NB4 (cell line): ENCODE measurements around the gene TRAPPC12.

ENCODE experiments used
- DNase-seq: peaks from one replicate; pipeline ENCODE4 v3.0.0; 2010; ENCODE audit warnings: low read depth
- H3K4me3 ChIP-seq: one replicate; pipeline ENCODE4 v1.5.1; 2011; ENCODE audit warnings: mild to moderate bottlenecking, low read depth, low read length, moderate library complexity
- CTCF ChIP-seq: IDR thresholded peaks from one replicate; pipeline ENCODE4 v1.5.1; 2012; ENCODE audit warnings: low read depth, low read length
- MYC ChIP-seq: IDR thresholded peaks from 2 replicates; pipeline ENCODE4 v1.6.1; 2011; ENCODE audit warnings: low read depth, low read length
- POLR2A ChIP-seq: IDR thresholded peaks from 2 replicates; pipeline ENCODE4 v1.6.1; 2011; ENCODE audit warnings: mild to moderate bottlenecking; ENCODE audit not compliant: insufficient read length; ENCODE audit errors: extremely low read depth
- TF ChIP-seq, protein P1 (sequence below): IDR thresholded peaks from 2 replicates; pipeline ENCODE4 v1.6.1; 2011; ENCODE audit warnings: low read depth, low read length

TRAPPC12 gene

GRCh38 chr2:3426615-3427014 lies 47.1 kb downstream of the TRAPPC12 start:
- H3K4me3 ChIP-seq: no peak overlapping the region
- no peak for DNase-seq
- TF ChIP-seq MYC: no peak
- no peak for TF ChIP-seq POLR2A
- TF ChIP-seq, protein P1, sequence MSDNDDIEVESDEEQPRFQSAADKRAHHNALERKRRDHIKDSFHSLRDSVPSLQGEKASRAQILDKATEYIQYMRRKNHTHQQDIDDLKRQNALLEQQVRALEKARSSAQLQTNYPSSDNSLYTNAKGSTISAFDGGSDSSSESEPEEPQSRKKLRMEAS: no peak
- no peak for TF ChIP-seq CTCF

DNA sequence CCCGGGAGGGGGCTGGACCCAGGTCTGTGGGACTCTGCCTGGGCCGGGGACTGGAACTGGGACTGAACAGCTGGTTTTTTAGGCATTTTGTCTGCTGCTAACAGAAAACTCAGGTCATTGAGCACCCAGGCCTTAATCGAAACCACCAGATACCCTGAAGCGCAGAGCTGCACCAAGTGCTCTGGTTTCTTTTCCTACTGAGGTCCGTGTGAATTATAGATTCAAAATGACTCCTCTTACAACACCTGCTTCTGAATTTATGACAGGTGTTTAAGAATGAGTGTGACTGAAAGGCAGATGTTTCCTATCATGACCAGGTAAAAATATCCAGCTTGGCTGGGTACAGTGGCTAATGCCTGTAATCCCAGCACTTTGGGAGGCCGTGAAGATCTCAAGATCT lies 47.8 kb downstream of the TRAPPC12 start:
- no peak for DNase-seq
- TF ChIP-seq, protein P1: no peak
- TF ChIP-seq CTCF (no peak), MYC (no peak), POLR2A (no peak)
- H3K4me3 ChIP-seq: no peak overlapping the region

DNA sequence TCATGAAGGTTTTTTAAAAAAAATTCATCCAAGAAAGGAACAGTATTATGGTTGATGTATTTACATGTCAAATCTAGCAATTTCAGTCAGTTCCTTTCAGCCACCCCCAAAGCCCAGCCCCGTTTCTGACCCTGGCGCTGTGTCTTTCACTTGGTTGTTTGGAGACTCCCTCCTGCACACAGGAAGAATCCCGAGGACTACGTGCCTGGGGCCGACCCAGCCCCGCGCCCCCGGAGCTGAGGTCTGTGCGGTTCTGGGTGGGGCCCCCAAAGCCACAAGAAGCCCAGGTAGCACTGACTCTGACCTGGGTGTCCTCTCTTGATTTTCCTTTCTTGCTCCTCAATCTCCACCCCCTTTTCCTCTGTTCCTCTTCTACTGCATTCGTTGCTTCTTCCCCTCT lies 49.1 kb downstream of the TRAPPC12 start:
- no peak for TF ChIP-seq POLR2A
- no peak overlapping the region for H3K4me3 ChIP-seq
- no peak for DNase-seq

- H3K4me3 ChIP-seq: no peak overlapping the region
- TF ChIP-seq POLR2A: no peak
- no peak for TF ChIP-seq CTCF
- TF ChIP-seq MYC: no peak
- TF ChIP-seq, protein P1: no peak
- DNase-seq: no peak
These were observed 49.6 kb downstream of the TRAPPC12 start for GRCh38 chr2:3429066-3429610.

GRCh38 chr2:3430172-3430571 lies 50.7 kb downstream of the TRAPPC12 start:
- TF ChIP-seq, protein P1: no peak
- 0 out of 2 replicates have a peak, but pooled peaks have one; percentile 6 for TF ChIP-seq MYC
- no peak overlapping the region for H3K4me3 ChIP-seq
- DNase-seq: peak; percentile 85

GRCh38 chr2:3430740-3431490 lies 51.4 kb downstream of the TRAPPC12 start:
- no peak overlapping the region for H3K4me3 ChIP-seq
- TF ChIP-seq MYC (no peak), POLR2A (no peak)
- TF ChIP-seq, protein P1: no peak
- no peak for DNase-seq

DNA sequence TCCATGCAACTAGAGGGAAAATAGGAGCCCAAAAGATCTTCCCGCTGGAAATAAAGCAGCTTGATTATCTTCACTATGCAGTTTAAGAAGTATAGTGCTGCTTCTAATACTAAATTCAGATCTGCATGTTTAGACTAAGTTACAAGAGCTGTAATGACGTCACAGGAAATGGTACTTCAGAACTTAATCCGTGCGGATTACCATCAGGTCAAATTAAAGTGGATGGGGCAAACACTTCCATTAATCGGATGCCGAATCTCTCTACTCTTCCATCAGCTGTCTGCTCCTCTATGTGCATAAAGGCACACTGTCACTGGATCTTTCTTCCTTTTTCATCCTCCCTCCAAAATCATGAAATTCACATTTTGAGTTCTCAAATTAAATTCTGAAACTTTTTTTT lies 52.6 kb downstream of the TRAPPC12 start:
- no peak overlapping the region for H3K4me3 ChIP-seq
- TF ChIP-seq POLR2A (no peak), MYC (no peak), CTCF (no peak)
- TF ChIP-seq, protein P1: no peak
- no peak for DNase-seq
